ENCODE results near the gene SNX10. TPM values are rescaled to one million over a fixed set of nuclear protein-coding genes. Genes with fewer than 3 reads are reported as not detected.
A peak's percentile ranks its signal among the peaks of the same experiment; 100 is the strongest.

Gene SNX10
- total and polyA plus RNA-seq, 2 of the 8 experiments (the other 6 are each of a cell fraction or from before 2014, with no cell fraction given) = 4.4 to 9.6 TPM

- Histone ChIP-seq H2BK120ac (replicated peaks; ENCODE audit: low read depth, low read length) (no peak overlapping the region), H3K27ac (ENCODE audit: low read depth, low read length) (no peak overlapping the region), H4K91ac (replicated peaks; ENCODE audit: insufficient read length, low read length) (no peak overlapping the region), H2AFZ (ENCODE audit: low read length) (0 out of 2 replicates have a peak overlapping the region, but pooled peaks have one; percentile 79), H3K4me3 (ENCODE audit: extremely low read depth in 1 of 4, insufficient read depth in 2 of 4, low read depth in 3 of 4, low read length in 4 of 4) (no peak overlapping the region), H2BK20ac (ENCODE audit: low read length) (no peak overlapping the region), H3K23ac (ENCODE audit: insufficient read length) (no peak overlapping the region), H3K4me1 (replicated peaks in 1 of 4; ENCODE audit: control insufficient read depth in 3 of 4, insufficient read depth in 4 of 4, low read length in 3 of 4) (no peaks in the 10 kb centered on the region; a peak in 1 of 7 replicates), H3K14ac (ENCODE audit: insufficient read length) (no peak overlapping the region), H3K27me3 (replicated peaks in 1 of 4; ENCODE audit: control insufficient read depth in 3 of 4, extremely low read depth in 1 of 4, insufficient read depth in 3 of 4, low read length in 3 of 4) (no peaks in the 10 kb centered on the region), H3K4me2 (ENCODE audit: insufficient read depth in 1 of 2, low read depth in 2 of 2, low read length in 2 of 2) (no peak overlapping the region), H3K9ac (replicated peaks in 1 of 4; ENCODE audit: extremely low read depth in 1 of 4, low read depth in 3 of 4, low read length in 3 of 4) (no peak overlapping the region), H4K5ac (ENCODE audit: insufficient read length, low read depth, low read length) (no peak overlapping the region), H4K8ac (ENCODE audit: extremely low read depth, insufficient read depth, low read length) (no peak overlapping the region), H3K36me3 (ENCODE audit: control insufficient read depth in 2 of 4, insufficient read depth in 4 of 4, low read length in 3 of 4) (no peaks in the 10 kb centered on the region), H2BK12ac (ENCODE audit: low read depth, low read length) (no peak overlapping the region), H4K20me1 (replicated peaks in 1 of 2; ENCODE audit: control insufficient read depth in 1 of 2, insufficient read depth in 2 of 2, low read length in 2 of 2) (no peaks in the 10 kb centered on the region), H3K56ac (replicated peaks; ENCODE audit: insufficient read length, low read depth, low read length) (no peak overlapping the region), H3K18ac (ENCODE audit: extremely low read depth, low read length) (no peak overlapping the region), H3K79me1 (ENCODE audit: low read depth, low read length) (no peaks in the 10 kb centered on the region), H3K9me3 (ENCODE audit: insufficient read depth in 2 of 2, low read depth in 1 of 2, low read length in 1 of 2) (no peaks in the 10 kb centered on the region), H2AK5ac (ENCODE audit: low read depth, low read length) (no peak overlapping the region), H2BK15ac (ENCODE audit: low read length) (no peak overlapping the region), H2BK5ac (ENCODE audit: low read depth, low read length) (no peak overlapping the region), H3K4ac (replicated peaks; ENCODE audit: insufficient read length, low read depth, low read length) (no peak overlapping the region), H3K79me2 (ENCODE audit: control insufficient read depth in 1 of 2, insufficient read depth in 2 of 2, low read length in 2 of 2) (no peaks in the 10 kb centered on the region), H3K23me2 (ENCODE audit: low read depth, low read length) (no peaks in the 10 kb centered on the region)
- ChIA-PET CTCF (ENCODE audit: partially characterized antibody) (interaction anchor here (0.6 to 5.8 kb wide), 58 partner anchors 9 to 798 kb away, joined by 3 to 96 read pairs (median 4); no protein-coding TSS in a partner anchor), POLR2A (ENCODE audit: partially characterized antibody) (interaction anchor here (0.8 to 4.1 kb wide), 8 partner anchors 119 to 473 kb away, joined by 3 to 24 read pairs (median 6); partner anchors contain the start of genes CBX3, HNRNPA2B1 and NFE2L3)
- DNase-seq (ENCODE audit: low read depth in 1 of 2, low spot score in 2 of 2) (no peak), FAIRE-seq (peak; percentile 88)
- TF ChIP-seq TEAD4 (IDR thresholded peaks at IDR 0.05; ENCODE audit: low read depth, low read length) (no peak), RAD21 (IDR thresholded peaks at IDR 0.05 in 1 of 2, conservative IDR thresholded peaks at IDR 0.05 in 1 of 2; ENCODE audit: low read depth in 2 of 2, low read length in 2 of 2) (peak; percentile 95 to 98), CTCF (IDR thresholded peaks at IDR 0.05; ENCODE audit: control extremely low read depth in 1 of 3, insufficient read depth in 1 of 3, low read depth in 1 of 3, low read length in 3 of 3) (peak in 2 of 3 experiments; percentile 64 to 73; a peak in 3 of 4 replicates), YY1 (IDR thresholded peaks at IDR 0.05; ENCODE audit: low read depth, low read length) (0 out of 2 replicates have a peak, but pooled peaks have one; percentile 9), HDAC2 (IDR thresholded peaks at IDR 0.05; ENCODE audit: borderline replicate concordance in 1 of 2, low read depth in 2 of 2, low read length in 2 of 2) (no peak)
- WGBS, 2 experiments (ENCODE audit: extremely low coverage in 1 of 2, insufficient coverage in 1 of 2, insufficient read length in 1 of 2, insufficient replicate concordance in 2 of 2, low coverage in 1 of 2, low lambda C conversion rate in 2 of 2, missing lambda C conversion rate in 1 of 2) = 68% methylated on average over 13 of the region's 13 CpGs; no CpG with 5 or more reads in 1 of the 2 experiments
Measured at GRCh38 chr7:26365077-26365900, 73.6 kb downstream of the SNX10 start.

Measured in H1 (cell line).